Hematopoietic multipotent progenitor cell treated with erythropoietin and hydrocortisone succinate and interleukin-3 and kit ligand, for 17 days (in vitro differentiated cells): ENCODE measurements around the gene PCBP4.
"Not testable (repeated sequence)": the region's sequence is repeated elsewhere in the genome, so short reads cannot be mapped to it uniquely, and the experiment has no call there.

Experiments
- DNase-seq: peaks from one replicate; pipeline ENCODE4 v3.0.0-alpha.2; 2015; ENCODE audit warnings: low spot score

PCBP4 gene

GRCh38 chr3:51937611-51938450 is 29.4 kb downstream of the PCBP4 start:
- no peak for DNase-seq

- no peak for DNase-seq
Measured at GRCh38 chr3:51937014-51937413, 30.2 kb downstream of the PCBP4 start.

GRCh38 chr3:51935886-51936755 is 31.1 kb downstream of the PCBP4 start:
- no peak for DNase-seq

- no peak for DNase-seq
Measured at GRCh38 chr3:51934991-51935885, 32.0 kb downstream of the PCBP4 start.

- no peak for DNase-seq
Measured at GRCh38 chr3:51934139-51934850, 33.0 kb downstream of the PCBP4 start.

- DNase-seq, result no peak
Measured at GRCh38 chr3:51933471-51934138, 33.6 kb downstream of the PCBP4 start.

DNA sequence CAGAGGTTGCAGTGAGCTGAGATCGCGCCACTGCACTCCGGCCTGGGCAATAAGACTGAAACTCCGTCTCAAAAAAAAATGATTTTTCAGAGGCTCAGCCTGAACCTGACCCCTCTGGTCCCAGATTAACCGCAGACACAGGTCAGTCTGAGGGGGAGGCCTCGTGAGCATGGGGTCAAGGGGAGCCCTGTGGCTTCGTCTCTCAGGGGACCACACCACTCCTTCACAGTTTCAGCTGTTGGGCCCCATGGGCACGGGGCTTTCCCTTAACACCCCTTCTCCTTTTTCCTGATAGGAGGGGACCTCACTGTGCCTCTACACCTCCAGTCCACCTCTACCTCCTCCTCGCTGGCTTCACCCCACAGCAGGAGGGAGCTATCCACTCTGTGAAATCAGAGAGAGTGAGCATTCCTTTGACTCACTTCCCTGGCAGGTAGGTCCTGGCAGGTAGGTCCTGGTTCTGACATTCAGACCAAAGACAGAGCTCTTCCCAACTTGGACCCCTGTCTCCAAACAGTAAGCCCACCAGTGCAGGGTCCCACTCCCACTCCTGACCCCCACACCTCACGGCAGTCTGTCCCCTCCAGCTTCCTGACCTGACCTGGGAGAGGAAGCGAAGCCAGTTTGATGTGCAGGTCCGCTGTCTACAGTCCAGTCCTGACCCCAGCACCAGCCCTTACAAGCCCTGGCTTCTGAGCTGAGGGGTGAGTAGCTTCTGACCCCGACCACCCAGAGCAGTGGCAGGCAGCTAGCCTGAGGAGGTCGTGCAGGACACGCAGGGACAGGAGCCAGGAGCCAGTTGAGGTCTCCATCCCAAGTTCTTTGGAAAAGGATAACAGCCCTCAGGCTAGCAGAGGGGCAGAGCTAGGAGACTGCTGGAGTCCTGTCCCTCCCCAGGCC is 34.5 kb downstream of the PCBP4 start:
- DNase-seq, result no peak

DNA sequence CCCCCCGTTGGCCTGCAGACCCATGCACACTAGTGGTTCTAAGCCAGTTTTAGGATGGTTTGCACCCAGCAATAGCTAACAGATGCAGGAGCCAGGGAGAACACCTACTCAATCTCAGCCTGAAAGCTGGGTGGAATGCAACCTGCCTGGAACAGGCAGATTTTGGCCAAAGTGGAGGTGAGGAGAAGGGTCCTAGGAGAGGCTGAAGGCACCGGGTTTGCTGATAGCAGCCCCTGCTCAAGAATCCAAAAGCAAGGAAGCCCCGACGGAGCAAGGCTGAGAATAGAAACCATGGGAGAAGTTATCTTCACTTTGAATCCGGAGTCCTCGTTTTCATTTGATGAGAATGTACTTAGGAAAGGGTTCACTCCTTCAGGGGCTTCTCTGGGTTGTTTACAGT is 35.5 kb downstream of the PCBP4 start:
- DNase-seq, result no peak

- no peak for DNase-seq
Measured at GRCh38 chr3:51930439-51930838, 36.8 kb downstream of the PCBP4 start.

GRCh38 chr3:51929420-51930003 is 37.7 kb downstream of the PCBP4 start:
- DNase-seq, result no peak

GRCh38 chr3:51928981-51929380 is 38.3 kb downstream of the PCBP4 start:
- DNase-seq, result not testable (repeated sequence)

DNA sequence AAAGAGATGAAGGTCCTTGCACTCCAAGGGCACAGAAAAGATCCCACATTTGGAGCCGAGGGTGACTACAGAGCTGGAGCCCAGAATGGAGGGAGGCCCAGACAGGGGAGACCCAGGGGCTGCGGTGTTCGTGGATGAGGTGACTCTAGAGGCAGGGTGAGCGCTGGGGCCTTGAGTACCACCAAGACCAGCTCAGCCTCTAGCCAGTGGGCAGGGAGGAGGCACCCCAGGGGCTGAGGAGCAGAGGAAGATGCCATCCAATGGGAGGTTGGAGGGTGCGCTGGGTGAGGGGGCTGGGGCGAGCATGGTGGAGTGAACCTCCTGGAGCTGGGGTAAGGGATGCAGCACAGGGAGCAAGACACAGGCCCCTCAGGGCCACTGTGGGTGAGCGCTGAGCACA is 38.8 kb downstream of the PCBP4 start:
- no peak for DNase-seq

DNA sequence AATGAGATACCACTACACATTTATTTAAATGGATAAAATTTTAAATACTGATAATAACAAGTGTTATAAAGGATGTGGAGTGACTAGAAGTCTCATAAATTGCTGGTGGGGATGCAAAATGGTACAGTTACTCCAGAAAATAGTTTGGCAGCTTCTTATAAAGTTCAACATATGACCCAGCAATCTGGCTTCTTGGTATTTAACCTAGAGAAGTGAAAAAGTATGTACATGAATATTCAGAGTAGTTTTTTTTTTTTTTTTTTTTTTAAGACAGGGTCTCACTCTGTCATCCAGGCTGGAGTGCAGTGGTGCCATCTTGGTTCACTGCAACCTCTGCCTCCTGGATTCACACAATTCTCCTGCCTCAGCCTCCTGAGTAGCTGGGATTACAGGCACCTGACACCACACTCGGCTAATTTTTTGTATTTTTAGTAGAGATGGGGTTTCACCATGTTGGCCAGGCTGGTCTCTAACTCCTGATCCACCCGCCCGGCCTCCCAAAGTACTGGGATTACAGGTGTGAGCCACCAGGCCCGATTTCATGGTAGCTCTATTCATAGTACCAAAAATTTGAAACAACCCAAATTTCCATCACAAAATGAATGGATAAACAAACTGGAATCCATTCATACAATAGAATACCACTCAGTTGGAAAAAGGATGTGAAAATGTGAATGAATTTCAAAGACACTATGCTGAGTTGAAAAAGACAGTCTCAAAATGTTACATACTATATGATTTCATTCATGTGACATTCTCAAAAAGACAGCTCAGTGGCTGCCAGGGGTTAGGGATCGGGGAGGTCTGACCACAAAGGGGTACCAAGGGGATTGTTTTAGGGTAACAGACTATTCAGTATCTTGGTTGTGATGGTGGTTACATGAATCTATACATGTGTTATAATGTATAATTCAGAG is 39.9 kb downstream of the PCBP4 start:
- no peak for DNase-seq

GRCh38 chr3:51921081-51921578 is 46.1 kb downstream of the PCBP4 start:
- DNase-seq, result no peak

DNA sequence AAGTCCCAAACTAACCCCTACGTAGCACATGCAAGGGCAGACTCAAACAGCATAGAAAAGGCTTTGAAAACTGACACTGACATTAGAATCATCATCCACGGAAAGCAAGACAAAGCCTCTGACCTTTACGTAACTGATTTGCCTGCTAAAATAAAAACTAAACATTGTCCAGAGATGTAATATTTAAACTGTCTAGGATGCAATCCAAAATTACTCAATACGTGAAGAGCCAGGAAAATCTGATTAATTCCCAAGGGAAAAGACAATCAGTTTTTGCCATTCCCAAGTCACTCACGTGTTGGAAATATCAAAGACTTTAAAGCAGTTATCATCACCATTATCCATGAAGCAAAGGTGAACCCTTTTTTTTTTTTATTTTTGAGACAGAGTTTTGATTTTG is 50.8 kb downstream of the PCBP4 start:
- no peak for DNase-seq

- no peak for DNase-seq
Measured at GRCh38 chr3:51908026-51908425, 59.2 kb downstream of the PCBP4 start.
